ENCODE measurements around the gene SYNPO2. TPM values are rescaled to one million over a fixed set of nuclear protein-coding genes. Genes with fewer than 3 reads are reported as not detected.
A peak's percentile ranks its signal among the peaks of the same experiment; 100 is the strongest.

Gene SYNPO2
- total and polyA plus RNA-seq, 2 of the 8 experiments (the other 6 are each of a cell fraction or from before 2014, with no cell fraction given), result 0.50 to 4.2 TPM

- ChIA-PET POLR2A (ENCODE audit: partially characterized antibody) (interaction anchor here (0.6 kb wide), 1 partner anchor 8 kb away, joined by 3 read pairs; no protein-coding TSS in a partner anchor), CTCF (ENCODE audit: partially characterized antibody) (interaction anchor here (0.7 to 4.8 kb wide), 4 partner anchors 49 to 123 kb away, joined by 3 to 42 read pairs (median 4); no protein-coding TSS in a partner anchor)
- H2BK5ac ChIP-seq (ENCODE audit: low read depth, low read length), result no peak overlapping the region
- DNase-seq (ENCODE audit: low read depth in 1 of 2, low spot score in 2 of 2) (no peak), FAIRE-seq (no peak)
- no peak overlapping the region for H4K8ac ChIP-seq (ENCODE audit: extremely low read depth, insufficient read depth, low read length)
- no peak overlapping the region for H3K4me2 ChIP-seq (ENCODE audit: insufficient read depth in 1 of 2, low read depth in 2 of 2, low read length in 2 of 2)
- no peak overlapping the region for H3K23ac ChIP-seq (ENCODE audit: insufficient read length)
- H3K9me3 ChIP-seq (ENCODE audit: insufficient read depth in 2 of 2, low read depth in 1 of 2, low read length in 1 of 2), result no peaks in the 10 kb centered on the region
- H3K56ac ChIP-seq (replicated peaks; ENCODE audit: insufficient read length, low read depth, low read length), result no peak overlapping the region
- no peaks in the 10 kb centered on the region for H3K79me2 ChIP-seq (ENCODE audit: control insufficient read depth in 1 of 2, insufficient read depth in 2 of 2, low read length in 2 of 2)
- peaks cover 0 to 7% (median 1%) of the 10 kb centered on the region in 4 experiments; a peak in 6 of 7 replicates for H3K4me1 ChIP-seq (replicated peaks in 1 of 4; ENCODE audit: control insufficient read depth in 3 of 4, insufficient read depth in 4 of 4, low read length in 3 of 4)
- no peak overlapping the region for H2AK5ac ChIP-seq (ENCODE audit: low read depth, low read length)
- no peaks in the 10 kb centered on the region for H3K36me3 ChIP-seq (ENCODE audit: control insufficient read depth in 2 of 4, insufficient read depth in 4 of 4, low read length in 3 of 4)
- H3K27ac ChIP-seq (ENCODE audit: low read depth, low read length), result no peak overlapping the region
- H3K4me3 ChIP-seq (ENCODE audit: extremely low read depth in 1 of 4, insufficient read depth in 2 of 4, low read depth in 3 of 4, low read length in 4 of 4), result no peak overlapping the region
- H2BK20ac ChIP-seq (ENCODE audit: low read length), result no peak overlapping the region
- H3K79me1 ChIP-seq (ENCODE audit: low read depth, low read length), result no peaks in the 10 kb centered on the region
- peak overlapping the region; percentile 51; the same call in 1 of the 2 replicates for H2AFZ ChIP-seq (ENCODE audit: low read length)
- no peak overlapping the region for H4K5ac ChIP-seq (ENCODE audit: insufficient read length, low read depth, low read length)
- no peak for TF ChIP-seq KDM4A (IDR thresholded peaks at IDR 0.05; ENCODE audit: low read depth, low read length, severe bottlenecking)
- TF ChIP-seq SP1 (IDR thresholded peaks at IDR 0.05; ENCODE audit: low read depth, low read length), result no peak
- TF ChIP-seq CTBP2 (IDR thresholded peaks at IDR 0.05; ENCODE audit: borderline replicate concordance, insufficient read depth, insufficient read length, low read length), result no peak
- no peak for TF ChIP-seq RAD21 (IDR thresholded peaks at IDR 0.05 in 1 of 2, conservative IDR thresholded peaks at IDR 0.05 in 1 of 2; ENCODE audit: low read depth in 2 of 2, low read length in 2 of 2)
- no peak for TF ChIP-seq NRF1 (IDR thresholded peaks at IDR 0.05; ENCODE audit: low read depth, low read length)
- no peak for TF ChIP-seq POLR2A (IDR thresholded peaks at IDR 0.05; ENCODE audit: control extremely low read depth in 1 of 2, low read depth in 2 of 2, low read length in 2 of 2)
- TF ChIP-seq CEBPB (IDR thresholded peaks at IDR 0.05; ENCODE audit: low read depth, low read length), result no peak
- no peak overlapping the region for H2BK15ac ChIP-seq (ENCODE audit: low read length)
- H3K27me3 ChIP-seq (replicated peaks in 1 of 4; ENCODE audit: control insufficient read depth in 3 of 4, extremely low read depth in 1 of 4, insufficient read depth in 3 of 4, low read length in 3 of 4), result no peaks in the 10 kb centered on the region
- H3K23me2 ChIP-seq (ENCODE audit: low read depth, low read length), result no peaks in the 10 kb centered on the region
- no peaks in the 10 kb centered on the region for H4K20me1 ChIP-seq (replicated peaks in 1 of 2; ENCODE audit: control insufficient read depth in 1 of 2, insufficient read depth in 2 of 2, low read length in 2 of 2)
- H2BK120ac ChIP-seq (replicated peaks; ENCODE audit: low read depth, low read length), result no peak overlapping the region
- H3K4ac ChIP-seq (replicated peaks; ENCODE audit: insufficient read length, low read depth, low read length), result no peak overlapping the region
- H3K9ac ChIP-seq (replicated peaks in 1 of 4; ENCODE audit: extremely low read depth in 1 of 4, low read depth in 3 of 4, low read length in 3 of 4), result no peak overlapping the region
- 92% methylated on average over 1 of the region's 1 CpG; no CpG with 5 or more reads in 1 of the 2 experiments for WGBS, 2 experiments (ENCODE audit: extremely low coverage in 1 of 2, insufficient coverage in 1 of 2, insufficient read length in 1 of 2, insufficient replicate concordance in 2 of 2, low coverage in 1 of 2, low lambda C conversion rate in 2 of 2, missing lambda C conversion rate in 1 of 2)
- H3K18ac ChIP-seq (ENCODE audit: extremely low read depth, low read length), result no peak overlapping the region
- H2BK12ac ChIP-seq (ENCODE audit: low read depth, low read length), result no peak overlapping the region
- no peak overlapping the region for H3K14ac ChIP-seq (ENCODE audit: insufficient read length)
- no peak overlapping the region for H4K91ac ChIP-seq (replicated peaks; ENCODE audit: insufficient read length, low read length)
These were observed 149.1 kb downstream of the SYNPO2 start for GRCh38 chr4:119037709-119038108.

Data from H1 (cell line).